ENCODE data around the gene TUFT1.
"Not testable (repeated sequence)": the region's sequence is repeated elsewhere in the genome, so short reads cannot be mapped to it uniquely, and the experiment has no call there.

Gene TUFT1

DNA sequence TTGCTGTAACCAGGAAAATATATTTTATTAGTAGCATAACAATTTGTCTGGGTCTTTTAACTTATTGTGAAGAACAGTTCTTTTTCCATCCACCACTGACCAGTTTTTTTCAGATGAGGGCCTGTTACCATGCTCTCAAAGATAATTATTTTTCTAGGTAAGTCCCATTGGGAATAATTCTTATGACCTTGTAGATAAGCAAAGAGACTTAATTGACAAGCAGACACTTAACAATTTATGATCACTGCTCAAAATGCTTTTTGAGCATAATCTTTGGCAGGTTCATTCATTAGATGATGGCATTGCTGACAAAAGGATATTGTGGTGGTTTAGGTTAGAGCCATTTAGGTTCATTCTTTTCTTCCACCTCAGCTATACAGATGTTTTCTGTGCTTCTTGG lies 78.4 kb downstream of the TUFT1 start:
- DNase-seq (ENCODE audit: low read depth), result no peak

- DNase-seq (ENCODE audit: low read depth), result not testable (repeated sequence)
These were observed 78.9 kb downstream of the TUFT1 start for GRCh38 chr1:151618996-151619395.

- DNase-seq (ENCODE audit: low read depth), result no peak
These were observed 79.5 kb downstream of the TUFT1 start for GRCh38 chr1:151619489-151620093.

- no peak for DNase-seq (ENCODE audit: low read depth)
These were observed 80.2 kb downstream of the TUFT1 start for GRCh38 chr1:151620286-151620685.

- no peak for DNase-seq (ENCODE audit: low read depth)
These were observed 81.2 kb downstream of the TUFT1 start for GRCh38 chr1:151621351-151621750.

DNA sequence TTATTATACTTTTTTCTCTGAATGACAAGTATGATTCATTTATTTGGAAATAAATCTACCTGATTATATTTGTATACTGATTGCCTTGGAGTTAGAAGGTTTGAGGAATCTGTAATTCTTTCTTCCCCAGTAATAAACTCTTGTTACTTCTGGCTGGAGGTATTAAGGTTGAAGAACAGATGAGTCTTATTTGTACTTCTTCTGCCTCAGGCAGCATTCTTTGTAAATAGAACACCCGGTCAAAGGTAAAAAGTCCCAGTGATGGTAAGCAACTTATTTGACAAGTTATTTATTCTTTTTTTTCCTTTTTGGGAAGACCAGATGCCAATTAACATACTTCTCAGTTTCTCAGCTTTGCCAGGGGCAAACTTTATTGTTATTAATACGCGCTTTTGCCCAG lies 84.7 kb downstream of the TUFT1 start:
- DNase-seq (ENCODE audit: low read depth), result no peak

DNA sequence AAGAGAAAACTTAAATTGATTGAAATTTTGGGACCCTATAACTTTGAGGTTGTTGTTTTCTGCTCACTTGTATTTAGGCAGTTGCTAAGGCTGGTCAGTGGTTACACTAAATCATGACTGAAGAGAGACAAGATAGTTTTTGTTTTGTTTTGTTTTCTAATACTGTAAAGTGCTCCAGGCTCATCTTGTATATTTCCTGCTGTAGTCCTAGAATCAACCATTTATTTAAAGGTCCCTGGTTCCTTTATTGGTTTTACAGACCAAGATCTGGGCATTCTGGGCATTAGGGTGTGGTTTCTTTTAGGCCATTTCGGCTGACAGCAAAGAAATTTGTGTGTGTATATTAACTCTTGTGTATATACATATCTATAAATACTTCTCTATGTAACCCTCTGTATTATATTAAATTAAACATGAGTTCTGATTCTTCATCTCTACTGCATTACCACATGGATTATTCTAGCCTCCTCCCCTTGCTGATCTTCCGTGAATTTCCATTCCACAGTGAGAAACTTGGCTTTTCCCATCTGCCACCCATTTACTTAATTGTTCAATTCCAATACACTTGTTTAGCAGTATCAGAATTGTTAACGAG lies 86.7 kb downstream of the TUFT1 start:
- no peak for DNase-seq (ENCODE audit: low read depth)

GRCh38 chr1:151629278-151629677 lies 89.2 kb downstream of the TUFT1 start:
- no peak for DNase-seq (ENCODE audit: low read depth)
